Colonic mucosa (tissue), 4 donors: Measurements from ENCODE around the gene NR2F2. TPM values are rescaled to one million over a fixed set of nuclear protein-coding genes. Genes with fewer than 3 reads are reported as not detected.

ENCODE experiments used
- DNase-seq: peaks from one replicate; pipeline ENCODE4 v3.0.0-alpha.2; 2020
- H3K27ac ChIP-seq: fragments of 200-600 bp; one replicate; pipeline ENCODE4 v1.8.0; 2021
- H3K27me3 ChIP-seq: fragments of 200-600 bp; one replicate; pipeline ENCODE4 v1.8.0; 2021
- H3K36me3 ChIP-seq: fragments of 200-600 bp; one replicate; pipeline ENCODE4 v1.8.0; 2021
- H3K4me1 ChIP-seq: fragments of 200-600 bp; one replicate; pipeline ENCODE4 v1.8.0; 2021; ENCODE audit warnings: mild to moderate bottlenecking
- H3K4me3 ChIP-seq: fragments of 200-600 bp; one replicate; pipeline ENCODE4 v1.8.0; 2021
- H3K9ac ChIP-seq, 2 donors: one replicate each; pipeline ENCODE4 v1.7.0; 2013; ENCODE audit warnings: control low read depth in 2 of 2, low read depth in 2 of 2, low read length in 2 of 2
- H3K9me3 ChIP-seq: fragments of 200-600 bp; one replicate; pipeline ENCODE4 v1.8.0; 2021
- intact Hi-C: fragments of 100-400 bp; cut with DNase I; formaldehyde crosslinking; loops from one replicate; pipeline ENCODE4 v1.14.1; 2022
- total RNA-seq, 2 donors: library from RNA; stranded (reverse); fragmentation: NEBNext Ultra II Directional in 1 of 2; extraction: Animal tissue kit (Norgen Biotek cat#: 25700) in 1 of 2; gene quantifications; one replicate each; pipeline ENCODE4 v1.2.1, GENCODE V29; 2021
- TF ChIP-seq, protein P1 (sequence below): fragments of 200-600 bp; IDR thresholded peaks from one replicate; pipeline ENCODE4 v1.8.0; 2022; ENCODE audit warnings: antibody characterized with exemption, mild to moderate bottlenecking
- donor health status: healthy.
- donor health status: DM: no; HTN: no; CAD: no.
- donor health status: DM: no; HTN: no; CAD: no.

Gene NR2F2
- total RNA-seq, 2 donors from 2014 or later: 25.7 to 35.0 TPM

GRCh38 chr15:96333131-96334016 lies 2.9 kb downstream of the NR2F2 start:
- Histone ChIP-seq H3K27me3 (no peaks in the 10 kb centered on the region), H3K27ac (peak overlapping the region; percentile 84), H3K4me1 (no peaks in the 10 kb centered on the region), H3K9me3 (no peaks in the 10 kb centered on the region), H3K4me3 (peak overlapping the region; percentile 50), H3K9ac (peak overlapping the region; percentile 84 to 97), H3K36me3 (no peaks in the 10 kb centered on the region)
- intact Hi-C loops: no loop called here
- TF ChIP-seq, protein P1, sequence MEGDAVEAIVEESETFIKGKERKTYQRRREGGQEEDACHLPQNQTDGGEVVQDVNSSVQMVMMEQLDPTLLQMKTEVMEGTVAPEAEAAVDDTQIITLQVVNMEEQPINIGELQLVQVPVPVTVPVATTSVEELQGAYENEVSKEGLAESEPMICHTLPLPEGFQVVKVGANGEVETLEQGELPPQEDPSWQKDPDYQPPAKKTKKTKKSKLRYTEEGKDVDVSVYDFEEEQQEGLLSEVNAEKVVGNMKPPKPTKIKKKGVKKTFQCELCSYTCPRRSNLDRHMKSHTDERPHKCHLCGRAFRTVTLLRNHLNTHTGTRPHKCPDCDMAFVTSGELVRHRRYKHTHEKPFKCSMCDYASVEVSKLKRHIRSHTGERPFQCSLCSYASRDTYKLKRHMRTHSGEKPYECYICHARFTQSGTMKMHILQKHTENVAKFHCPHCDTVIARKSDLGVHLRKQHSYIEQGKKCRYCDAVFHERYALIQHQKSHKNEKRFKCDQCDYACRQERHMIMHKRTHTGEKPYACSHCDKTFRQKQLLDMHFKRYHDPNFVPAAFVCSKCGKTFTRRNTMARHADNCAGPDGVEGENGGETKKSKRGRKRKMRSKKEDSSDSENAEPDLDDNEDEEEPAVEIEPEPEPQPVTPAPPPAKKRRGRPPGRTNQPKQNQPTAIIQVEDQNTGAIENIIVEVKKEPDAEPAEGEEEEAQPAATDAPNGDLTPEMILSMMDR: no peak
- DNase-seq: peak; percentile 39

GRCh38 chr15:96334017-96334704 lies 3.7 kb downstream of the NR2F2 start:
- no peaks in the 10 kb centered on the region for H3K4me1 ChIP-seq
- intact Hi-C loops: no loop called here
- peak overlapping the region; percentile 84 to 97 for H3K9ac ChIP-seq
- peak; percentile 22 for DNase-seq
- no peaks in the 10 kb centered on the region for H3K36me3 ChIP-seq
- H3K27ac ChIP-seq: peak overlapping the region; percentile 84
- no peaks in the 10 kb centered on the region for H3K27me3 ChIP-seq
- TF ChIP-seq, protein P1: no peak
- H3K9me3 ChIP-seq: no peaks in the 10 kb centered on the region
- H3K4me3 ChIP-seq: peak overlapping the region; percentile 50

GRCh38 chr15:96334705-96335410 lies 4.4 kb downstream of the NR2F2 start:
- Histone ChIP-seq H3K27me3 (no peaks in the 10 kb centered on the region), H3K9me3 (no peaks in the 10 kb centered on the region), H3K36me3 (no peaks in the 10 kb centered on the region), H3K4me1 (no peaks in the 10 kb centered on the region), H3K9ac (peak overlapping the region; percentile 84 to 97), H3K4me3 (peak overlapping the region; percentile 50), H3K27ac (peak overlapping the region; percentile 84)
- peak; percentile 24 for DNase-seq
- intact Hi-C loops: no loop called here
- TF ChIP-seq, protein P1: no peak

DNA sequence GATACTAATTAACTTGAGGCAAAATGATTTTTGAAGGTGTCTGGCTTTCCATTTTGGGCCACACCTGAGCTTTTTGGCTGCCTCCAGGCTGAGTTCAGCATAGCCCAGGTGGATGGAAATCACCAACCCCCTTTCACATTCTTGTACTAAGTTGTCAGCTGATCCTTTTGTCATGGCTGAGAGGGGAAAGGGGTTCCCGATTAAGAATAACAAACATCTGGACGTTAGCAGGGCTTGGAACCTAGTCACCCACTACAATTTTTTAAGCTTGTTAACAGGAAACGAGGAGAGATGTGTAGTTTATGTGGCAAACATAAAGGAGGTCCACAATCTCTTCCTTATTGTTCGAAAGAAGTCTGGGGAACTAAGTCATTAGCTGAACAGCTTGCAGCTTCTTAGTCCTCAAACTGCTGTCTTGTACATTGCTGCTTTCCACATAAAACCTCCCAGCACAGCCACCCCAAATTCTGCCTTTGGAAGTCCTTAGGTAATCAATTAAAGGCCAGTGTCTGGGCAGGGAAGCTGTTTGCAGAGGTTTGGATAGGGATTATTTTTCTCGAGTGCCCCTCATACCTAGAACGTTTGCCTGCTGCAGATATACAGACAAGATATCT lies 5.0 kb downstream of the NR2F2 start:
- Histone ChIP-seq H3K27me3 (no peaks in the 10 kb centered on the region), H3K4me1 (no peaks in the 10 kb centered on the region), H3K36me3 (no peaks in the 10 kb centered on the region), H3K9me3 (no peaks in the 10 kb centered on the region), H3K27ac (peak overlapping the region; percentile 84), H3K9ac (peak overlapping the region; percentile 44 to 97), H3K4me3 (peak overlapping the region; percentile 50)
- intact Hi-C loops: no loop called here
- TF ChIP-seq, protein P1: no peak
- peak; percentile 22 for DNase-seq

DNA sequence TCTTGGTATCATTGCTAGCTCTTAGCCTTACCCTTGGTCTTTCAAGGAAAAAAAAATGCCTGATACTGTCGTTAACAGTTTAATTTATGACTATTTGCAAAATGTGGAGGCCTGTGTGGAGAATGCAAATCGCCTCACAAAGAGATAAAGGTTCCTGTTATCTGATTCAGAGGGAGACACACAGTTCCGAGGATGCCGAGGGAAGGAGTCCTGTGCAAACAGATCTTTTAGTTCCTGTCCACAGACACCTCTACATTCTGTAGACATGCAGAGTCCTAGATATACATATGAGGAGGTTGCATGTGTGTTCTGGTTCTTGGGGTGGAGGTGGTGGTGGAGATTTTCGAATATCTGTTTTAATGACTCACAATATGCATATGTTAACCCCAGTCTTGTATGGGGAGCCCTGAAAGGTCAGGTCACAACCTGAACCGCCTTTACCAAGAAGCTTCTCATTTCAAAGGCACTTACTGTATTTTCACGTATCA lies 5.7 kb downstream of the NR2F2 start:
- Histone ChIP-seq H3K9ac (peak overlapping the region; percentile 40 to 97), H3K4me3 (peak overlapping the region; percentile 50), H3K36me3 (no peaks in the 10 kb centered on the region), H3K9me3 (no peaks in the 10 kb centered on the region), H3K27me3 (no peaks in the 10 kb centered on the region), H3K4me1 (no peaks in the 10 kb centered on the region), H3K27ac (peak overlapping the region; percentile 84)
- TF ChIP-seq, protein P1: no peak
- DNase-seq: peak; percentile 33
- intact Hi-C loops: no loop called here
